SKM-1 (cell line): ENCODE data around the gene ILKAP.
"Not testable (repeated sequence)": the region's sequence is repeated elsewhere in the genome, so short reads cannot be mapped to it uniquely, and the experiment has no call there.

Experiments
- DNase-seq: peaks from one replicate; lab custom pipeline; 2025; ENCODE audit not compliant: unreplicated experiment; lab: John Stamatoyannopoulos, UW

Gene ILKAP

GRCh38 chr2:238202326-238203093 is 985 bp downstream of the ILKAP start:
- no peak for DNase-seq

- no peak for DNase-seq
These were observed 13.1 kb downstream of the ILKAP start for GRCh38 chr2:238190445-238190844.

DNA sequence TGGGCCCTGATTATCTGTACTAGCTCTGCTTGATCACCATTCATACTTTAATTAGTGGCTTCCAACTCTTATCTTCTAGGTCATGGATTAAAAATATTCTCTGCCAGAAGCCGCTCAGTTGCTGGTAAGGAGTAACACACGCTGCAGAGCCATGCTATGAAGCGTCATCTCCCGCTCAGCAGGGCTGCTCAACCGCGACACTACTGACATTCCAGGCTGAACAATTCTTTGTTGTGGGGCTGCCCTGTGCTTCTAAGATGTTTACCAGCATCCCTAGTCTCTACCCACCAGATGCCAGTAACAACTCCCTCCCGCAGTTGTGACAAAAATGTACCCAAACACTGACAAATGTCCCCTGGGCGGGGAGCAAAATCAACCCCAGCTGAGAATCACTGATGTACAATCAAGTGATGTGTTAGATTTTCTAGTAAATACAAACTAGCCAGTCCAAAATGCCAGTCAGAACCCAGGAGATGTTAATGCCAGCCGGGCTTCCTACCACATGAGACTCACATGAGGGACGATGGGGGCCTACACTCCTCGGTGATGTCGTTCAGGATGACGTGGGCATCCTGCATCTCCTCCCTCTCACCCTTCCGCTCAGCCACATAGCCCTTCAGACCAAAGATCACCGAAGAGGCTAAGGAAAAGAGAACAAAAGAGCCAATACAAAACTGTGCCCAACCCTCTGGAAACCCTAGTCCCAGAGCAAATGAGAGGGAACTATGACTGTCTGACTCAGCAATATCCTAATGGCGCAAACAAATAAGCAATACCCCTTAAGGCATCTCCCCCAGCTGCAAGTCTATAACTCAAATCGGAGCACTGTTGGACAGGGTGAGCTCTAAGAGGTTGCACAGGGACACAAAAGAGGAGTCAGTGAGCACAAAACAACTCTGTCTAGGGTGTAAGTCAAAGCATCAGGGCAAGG is 15.6 kb downstream of the ILKAP start:
- no peak for DNase-seq

- DNase-seq, result no peak
These were observed 19.7 kb downstream of the ILKAP start for GRCh38 chr2:238183821-238184220.

DNA sequence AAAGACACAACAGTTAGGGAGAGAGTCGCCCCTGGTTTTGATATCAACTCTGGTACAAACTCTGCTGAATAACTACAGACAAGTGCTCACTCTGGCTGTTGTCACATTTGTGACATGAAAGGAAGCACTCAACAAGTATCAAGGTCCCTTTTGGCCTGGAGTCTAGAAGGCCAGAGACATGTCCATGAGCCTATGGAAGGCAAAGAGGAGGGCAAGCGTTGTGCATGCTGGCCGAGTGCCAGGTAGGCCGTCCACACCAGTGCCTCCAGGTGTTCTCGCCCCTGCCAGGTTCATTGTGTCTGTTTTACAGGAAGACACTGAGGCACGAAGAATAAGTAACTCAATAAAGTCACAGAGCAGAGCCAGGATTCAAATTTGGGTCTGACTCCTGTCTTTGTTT is 21.1 kb downstream of the ILKAP start:
- no peak for DNase-seq

DNA sequence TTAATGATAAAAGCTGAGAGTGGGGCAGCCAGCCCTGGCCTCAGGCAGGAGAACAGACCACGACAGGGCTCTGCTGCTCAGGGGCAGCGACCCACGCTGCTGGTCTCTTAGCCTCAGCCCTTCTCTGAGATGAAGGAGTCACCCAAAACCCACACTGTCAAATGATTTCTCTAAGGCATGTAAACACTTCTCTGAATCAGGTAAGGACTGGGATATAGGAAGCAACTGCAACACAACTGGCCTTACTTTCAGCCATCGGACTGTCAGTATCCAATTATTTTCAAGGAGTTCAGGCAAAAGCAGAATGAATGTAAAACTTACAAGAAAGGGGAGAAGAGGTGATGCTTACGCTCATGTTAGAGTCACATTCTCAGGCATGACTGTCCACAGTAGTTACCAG is 22.9 kb downstream of the ILKAP start:
- DNase-seq, result no peak

DNA sequence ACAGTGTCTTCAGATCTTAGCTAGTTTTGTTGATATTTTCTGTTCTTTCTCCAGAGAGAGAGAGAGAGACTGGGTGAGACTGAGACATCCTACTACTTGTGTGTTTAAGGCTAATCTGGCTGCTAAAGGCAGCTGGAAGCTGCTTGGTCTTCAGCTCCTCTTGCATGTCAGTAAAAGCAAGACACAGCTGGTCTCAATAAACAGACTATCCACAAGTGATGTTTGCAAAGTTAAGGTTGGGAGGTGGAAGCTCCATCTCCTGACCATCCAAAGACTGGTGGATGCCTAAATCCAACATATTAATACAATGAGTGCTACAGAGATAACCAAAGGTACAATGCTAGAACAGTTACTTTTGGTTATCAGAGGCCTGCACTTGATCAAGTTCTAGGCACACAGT is 26.9 kb downstream of the ILKAP start:
- no peak for DNase-seq

DNA sequence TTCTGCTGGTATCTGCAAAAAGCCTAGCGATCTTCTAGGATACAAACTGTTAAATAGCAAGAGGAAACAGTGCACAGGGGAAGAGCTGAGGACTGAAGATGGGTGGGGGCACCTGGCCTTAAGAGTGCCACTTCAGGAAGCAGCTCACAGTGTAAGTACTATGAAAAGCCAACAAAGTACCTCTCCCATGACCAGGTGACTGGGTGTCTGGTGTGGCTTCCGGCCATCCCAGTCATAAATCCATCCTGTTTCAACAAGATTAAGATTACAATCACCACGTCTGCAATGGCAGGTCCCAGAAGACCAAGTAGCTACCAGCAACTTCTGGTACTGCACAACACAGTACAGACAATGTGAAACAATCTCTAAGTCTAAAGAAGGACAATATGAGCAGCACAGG is 28.8 kb downstream of the ILKAP start:
- DNase-seq, result no peak

DNA sequence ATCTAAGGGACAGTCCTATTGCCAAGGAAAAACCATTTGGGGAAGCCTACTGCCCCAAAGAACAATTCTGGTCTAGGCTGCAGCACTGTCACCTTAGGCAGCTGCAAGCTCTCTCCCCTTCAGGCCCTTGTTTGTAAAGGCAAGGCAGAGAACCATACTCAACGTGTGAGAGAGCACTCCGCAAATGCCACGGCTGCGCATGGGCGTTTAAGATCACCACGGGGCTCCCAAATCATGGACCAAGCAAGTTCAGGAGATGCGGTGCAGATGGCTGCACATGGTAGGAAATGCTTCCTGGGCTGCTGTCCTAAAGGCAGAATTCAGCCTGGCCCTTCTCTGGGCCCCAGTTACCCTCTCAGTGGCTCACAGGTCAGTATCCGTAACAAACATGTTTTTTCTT is 29.2 kb downstream of the ILKAP start:
- DNase-seq, result no peak

DNA sequence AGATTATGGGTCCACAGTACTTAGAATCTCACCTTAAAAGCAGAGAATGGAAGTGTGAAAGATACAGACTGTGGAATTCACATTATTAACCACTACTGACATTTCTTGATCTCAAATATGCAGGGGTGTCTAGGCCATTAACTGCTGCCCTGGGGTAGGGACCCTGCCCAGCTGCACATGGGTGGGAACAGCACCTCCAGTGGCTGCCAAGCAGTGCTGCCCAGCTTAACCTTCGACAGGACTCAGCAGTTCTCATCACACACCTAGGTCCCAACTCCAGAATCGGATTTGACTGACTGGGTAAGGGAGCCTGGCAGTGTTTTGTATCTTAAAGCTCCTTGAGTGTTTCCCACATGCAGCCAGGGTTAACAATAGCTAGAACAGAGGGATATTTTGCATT is 29.8 kb downstream of the ILKAP start:
- DNase-seq, result no peak

DNA sequence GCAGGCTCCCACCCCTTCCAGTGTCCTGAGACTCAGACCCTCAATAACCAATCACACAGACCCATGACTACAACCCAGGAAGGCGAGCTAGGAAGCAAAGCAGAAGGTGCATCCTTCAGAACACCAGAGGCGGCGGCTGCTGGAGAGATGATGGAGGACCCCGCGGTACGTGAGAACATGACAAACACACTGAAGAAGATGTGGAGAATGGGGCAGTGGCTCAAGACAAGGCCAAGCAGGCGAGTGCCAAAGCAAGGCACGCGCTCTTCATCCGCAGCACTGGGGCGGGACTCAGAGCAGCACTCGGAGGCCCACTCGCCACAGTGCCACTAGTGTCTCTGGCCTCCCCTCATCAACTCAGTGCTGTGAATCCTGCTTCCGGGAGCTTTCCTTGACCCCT is 31.1 kb downstream of the ILKAP start:
- DNase-seq, result no peak

DNA sequence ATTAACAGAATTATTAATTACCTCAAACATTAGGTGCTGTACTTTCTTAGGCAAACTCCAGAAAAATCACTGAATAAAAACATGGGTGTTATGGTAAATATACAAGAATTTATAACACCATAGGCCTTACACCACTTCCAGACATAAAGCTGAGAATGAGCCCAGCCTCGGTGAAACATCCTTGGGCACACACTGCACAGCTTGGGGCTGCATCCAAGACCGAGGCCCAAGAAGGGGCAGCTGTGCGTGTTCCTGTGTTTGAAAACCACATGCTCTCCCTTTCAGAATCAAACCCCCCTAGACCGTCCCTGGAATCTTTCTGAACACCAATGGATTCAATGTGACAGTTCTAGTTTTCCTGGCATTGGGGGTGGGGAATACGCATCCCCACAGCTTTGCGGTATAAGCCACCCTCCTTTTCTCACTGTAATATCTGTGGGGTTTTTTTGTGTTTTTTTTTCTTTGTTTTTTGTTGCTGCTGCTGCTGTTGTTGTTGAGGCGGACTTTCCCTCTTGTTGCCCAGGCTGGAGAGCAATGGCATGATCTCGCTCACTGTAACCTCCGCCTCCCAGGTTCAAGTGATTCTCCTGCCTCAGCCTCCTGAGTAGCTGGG is 31.8 kb downstream of the ILKAP start:
- no peak for DNase-seq

DNA sequence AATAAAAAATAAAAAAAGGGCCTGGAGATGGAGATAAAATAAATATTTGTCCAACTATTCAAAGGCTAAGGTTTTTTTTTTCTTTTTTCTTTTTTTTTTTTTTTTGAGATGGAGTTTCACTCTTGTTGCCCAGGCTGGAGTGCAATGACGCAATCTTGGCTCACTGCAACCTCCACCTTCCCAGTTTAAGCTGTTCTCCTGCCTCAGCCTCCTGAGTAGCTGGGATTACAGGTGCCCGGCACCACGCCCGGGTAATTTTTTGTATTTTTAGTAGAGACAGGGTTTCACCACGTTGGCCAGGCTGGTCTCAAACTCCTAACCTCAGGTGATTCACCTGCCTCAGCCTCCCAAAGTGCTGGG is 32.4 kb downstream of the ILKAP start:
- DNase-seq, result not testable (repeated sequence)

DNA sequence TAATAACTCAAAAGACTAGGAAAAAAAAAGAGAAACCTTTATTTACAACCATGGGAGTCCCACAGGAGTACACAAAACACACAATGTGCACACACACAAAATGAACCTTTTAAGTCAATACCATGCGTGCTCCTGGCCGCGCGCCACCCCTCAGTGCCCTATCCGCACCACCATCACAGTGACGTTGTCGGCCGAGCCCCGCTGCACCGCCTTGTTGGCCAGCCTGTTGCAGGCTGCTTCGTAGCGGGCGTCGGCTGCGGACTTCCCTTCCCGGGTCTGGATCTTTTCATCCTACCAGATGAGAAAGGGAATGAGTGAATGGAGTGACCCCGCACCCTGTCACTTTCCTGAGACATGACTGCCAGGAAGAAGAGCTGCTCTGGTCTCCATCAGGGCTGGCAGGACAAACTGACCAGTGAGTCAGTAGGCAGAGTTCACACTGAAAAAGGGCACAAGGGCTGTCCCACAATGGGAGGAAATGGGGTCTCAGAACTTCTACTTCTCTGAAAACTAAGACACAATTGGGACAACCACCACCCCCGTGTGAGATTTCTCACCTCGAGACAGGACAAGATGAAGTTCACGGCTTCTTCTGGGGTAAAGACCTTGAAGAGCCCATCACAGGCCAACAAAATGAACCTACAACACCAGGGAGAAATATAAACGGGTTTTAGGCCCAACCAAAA is 33.0 kb downstream of the ILKAP start:
- DNase-seq, result no peak

DNA sequence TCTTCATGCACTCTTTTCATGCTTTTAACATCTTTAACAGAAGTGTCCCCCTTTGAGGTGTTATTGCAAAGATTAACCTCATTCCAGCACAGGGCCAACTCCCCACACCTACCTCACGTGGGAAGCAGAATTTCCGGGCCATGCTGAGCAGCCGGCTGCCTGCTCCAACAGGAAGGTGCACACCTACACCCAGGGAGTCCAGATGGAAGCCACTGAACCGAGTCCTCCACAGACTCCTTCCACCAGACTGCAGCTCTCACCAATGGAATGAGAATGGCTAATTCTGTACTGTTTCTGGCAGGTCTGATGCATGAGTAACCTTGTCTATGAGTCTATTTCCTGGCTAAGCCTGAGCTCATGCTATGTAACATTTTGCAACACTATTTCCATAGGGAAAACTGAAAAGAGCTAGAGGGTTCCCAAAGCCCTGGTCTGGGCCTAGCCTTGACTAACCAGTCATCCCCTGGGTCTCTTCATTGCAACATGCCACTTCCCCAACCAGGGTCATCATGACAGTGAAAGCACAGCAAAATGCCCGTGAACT is 33.7 kb downstream of the ILKAP start:
- no peak for DNase-seq

GRCh38 chr2:238169048-238169707 is 34.3 kb downstream of the ILKAP start:
- DNase-seq, result no peak

GRCh38 chr2:238168196-238169047 is 35.1 kb downstream of the ILKAP start:
- no peak for DNase-seq

- DNase-seq, result no peak
These were observed 35.7 kb downstream of the ILKAP start for GRCh38 chr2:238167761-238168160.

DNA sequence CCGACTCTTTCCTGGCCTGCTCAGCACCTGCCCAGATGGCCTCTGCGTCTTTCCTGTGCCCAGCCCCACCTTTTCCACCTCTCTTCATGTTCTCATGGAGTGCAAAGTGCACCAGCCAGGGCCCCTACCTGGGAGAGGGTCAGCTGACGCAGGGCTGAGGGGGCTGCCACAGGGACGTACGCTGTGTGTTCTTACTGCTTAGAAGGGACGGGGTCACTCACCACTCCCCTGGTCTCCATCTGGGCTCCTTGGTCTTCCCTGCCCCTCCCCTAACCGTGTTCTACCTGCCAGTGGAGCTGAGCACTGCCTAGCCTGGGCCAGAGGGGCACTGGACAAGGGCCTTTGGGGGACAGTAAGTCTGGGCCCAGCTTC is 36.2 kb downstream of the ILKAP start:
- no peak for DNase-seq
